GM21526 (cell line): ENCODE results near the gene WNT7B.

Source experiments
- ATAC-seq: cut with Tn5 transposase; IDR thresholded peaks from one replicate; pipeline ENCODE4 v1.9.1; 2021; ENCODE audit warnings: moderate library complexity; ENCODE audit not compliant: unreplicated experiment, low FRiP score

WNT7B gene

DNA sequence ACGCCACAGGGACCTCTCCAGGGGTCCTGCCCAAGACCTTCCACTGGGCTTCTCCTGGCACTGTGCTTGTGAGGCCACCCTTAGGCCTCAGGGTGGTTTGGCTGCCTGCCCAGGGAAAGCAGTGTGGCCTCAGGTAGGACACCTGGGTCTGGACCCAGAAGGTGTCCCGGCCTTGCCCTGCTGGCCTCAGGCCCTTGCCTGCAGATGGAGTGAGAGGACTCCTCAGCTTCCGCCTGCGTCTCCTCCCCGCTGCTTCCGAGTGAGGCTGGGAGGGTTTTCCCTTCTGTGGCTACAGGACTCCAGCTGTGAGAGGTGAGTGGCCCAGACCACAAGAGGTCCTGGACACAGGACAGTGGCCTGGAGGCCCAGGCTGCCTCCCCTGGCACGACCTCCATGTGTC lies 60.4 kb downstream of the WNT7B start:
- ATAC-seq: no peak

DNA sequence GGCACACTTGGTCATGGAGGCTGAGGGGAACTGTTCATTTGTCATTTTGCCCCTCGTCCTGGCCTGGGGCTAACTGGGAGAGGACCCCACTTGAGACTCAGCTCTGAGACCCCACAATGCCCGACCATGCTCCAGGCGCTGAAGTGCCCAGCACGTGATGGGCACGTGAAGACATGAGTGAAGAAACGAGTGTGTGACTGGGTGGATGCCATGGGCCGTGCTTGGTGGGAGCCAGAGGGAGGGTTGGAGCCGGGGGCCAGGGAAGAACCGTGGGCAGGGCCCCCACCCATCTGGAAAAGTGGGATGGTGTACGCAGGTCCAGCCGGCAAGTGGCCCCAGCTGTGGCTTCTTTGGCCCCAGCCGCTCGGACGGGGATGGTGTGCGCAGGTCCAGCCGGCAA lies 61.1 kb downstream of the WNT7B start:
- ATAC-seq: no peak

- no peak for ATAC-seq
Measured at GRCh38 chr22:45915151-45915550, 61.8 kb downstream of the WNT7B start.

DNA sequence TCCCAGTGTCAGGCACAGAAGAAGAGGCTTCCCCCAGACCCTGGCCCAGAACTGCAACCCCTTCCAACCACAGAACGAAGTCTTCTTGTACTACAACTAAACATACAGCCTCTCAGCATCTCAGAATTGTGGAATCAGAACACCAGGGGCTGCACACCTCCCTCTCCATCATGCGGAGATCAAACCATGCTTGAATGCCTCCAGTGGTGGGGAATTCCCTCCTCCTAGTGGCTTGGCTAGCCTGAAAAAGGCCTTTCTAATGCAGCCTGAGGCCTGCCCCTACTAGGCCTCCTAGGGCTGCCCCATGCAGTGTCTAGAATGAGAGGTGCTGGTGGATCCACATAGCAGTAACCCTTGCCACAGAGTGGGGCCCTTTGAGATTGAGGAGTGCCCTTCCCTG lies 62.7 kb downstream of the WNT7B start:
- ATAC-seq: no peak

DNA sequence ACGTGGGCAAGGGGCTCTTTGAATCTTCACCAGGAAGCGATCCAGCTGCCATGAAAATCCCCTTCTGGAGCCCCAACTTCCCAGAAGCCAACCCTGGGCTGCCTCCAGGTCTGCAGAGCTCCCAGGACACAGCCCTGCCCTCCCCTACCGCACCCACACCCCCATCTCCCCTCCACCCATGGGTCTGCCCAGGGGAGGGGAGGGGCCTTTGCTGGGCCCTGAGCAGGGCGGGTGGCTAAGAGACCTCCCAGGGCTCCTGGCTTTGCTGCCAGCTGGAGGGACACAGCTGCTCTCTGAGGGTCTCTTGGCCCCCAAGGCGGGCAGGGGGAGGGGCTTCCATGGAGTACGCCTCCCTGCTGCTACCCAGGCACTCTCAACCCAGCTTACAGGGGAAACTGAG lies 64.1 kb downstream of the WNT7B start:
- no peak for ATAC-seq

- no peak for ATAC-seq
Measured at GRCh38 chr22:45911601-45912271, 65.2 kb downstream of the WNT7B start.

GRCh38 chr22:45910928-45911467 lies 66.0 kb downstream of the WNT7B start:
- ATAC-seq: no peak

DNA sequence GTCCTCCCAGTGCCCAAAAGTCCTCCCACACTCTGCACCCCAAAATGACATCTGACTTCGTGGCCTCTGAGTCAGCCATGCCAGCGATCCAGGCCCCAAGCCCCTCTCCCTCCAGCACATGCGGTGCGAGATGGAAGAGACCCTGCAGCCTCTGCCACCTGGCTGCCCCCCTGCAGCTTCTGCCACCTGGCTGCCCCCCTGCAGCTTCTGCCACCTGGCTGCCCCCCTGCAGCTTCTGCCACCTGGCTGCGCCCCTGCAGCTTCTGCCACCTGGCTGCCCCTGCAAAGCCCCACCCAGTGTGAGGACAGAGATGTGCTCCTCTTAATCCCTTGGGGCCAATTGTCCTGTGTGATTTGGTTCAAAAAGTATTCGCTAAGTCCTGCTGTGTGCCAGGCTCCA lies 68.0 kb downstream of the WNT7B start:
- ATAC-seq: no peak

GRCh38 chr22:45907996-45908395 lies 69.0 kb downstream of the WNT7B start:
- ATAC-seq: no peak

- no peak for ATAC-seq
Measured at GRCh38 chr22:45907378-45907777, 69.6 kb downstream of the WNT7B start.

DNA sequence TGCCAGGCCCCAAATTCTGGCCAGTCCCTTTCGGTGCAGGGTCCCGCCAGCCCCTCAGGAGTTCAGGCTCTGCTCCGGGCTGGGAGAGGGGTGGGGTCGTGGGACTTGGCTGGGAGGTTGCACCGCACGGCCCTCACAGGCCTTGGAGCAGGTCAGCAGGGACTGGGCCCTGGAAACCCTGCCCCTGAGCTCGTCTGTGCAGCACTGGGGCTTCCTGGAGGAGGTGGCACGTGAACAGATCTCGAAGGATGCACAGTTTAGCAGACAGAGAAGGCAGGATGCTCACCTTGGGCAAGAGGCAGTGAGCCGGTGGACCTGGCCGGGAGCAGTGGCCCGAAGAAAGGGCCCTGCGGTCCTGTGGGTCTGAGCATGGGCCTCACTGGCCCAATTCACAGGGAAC lies 70.0 kb downstream of the WNT7B start:
- no peak for ATAC-seq

- no peak for ATAC-seq
Measured at GRCh38 chr22:45905924-45906865, 70.8 kb downstream of the WNT7B start.

DNA sequence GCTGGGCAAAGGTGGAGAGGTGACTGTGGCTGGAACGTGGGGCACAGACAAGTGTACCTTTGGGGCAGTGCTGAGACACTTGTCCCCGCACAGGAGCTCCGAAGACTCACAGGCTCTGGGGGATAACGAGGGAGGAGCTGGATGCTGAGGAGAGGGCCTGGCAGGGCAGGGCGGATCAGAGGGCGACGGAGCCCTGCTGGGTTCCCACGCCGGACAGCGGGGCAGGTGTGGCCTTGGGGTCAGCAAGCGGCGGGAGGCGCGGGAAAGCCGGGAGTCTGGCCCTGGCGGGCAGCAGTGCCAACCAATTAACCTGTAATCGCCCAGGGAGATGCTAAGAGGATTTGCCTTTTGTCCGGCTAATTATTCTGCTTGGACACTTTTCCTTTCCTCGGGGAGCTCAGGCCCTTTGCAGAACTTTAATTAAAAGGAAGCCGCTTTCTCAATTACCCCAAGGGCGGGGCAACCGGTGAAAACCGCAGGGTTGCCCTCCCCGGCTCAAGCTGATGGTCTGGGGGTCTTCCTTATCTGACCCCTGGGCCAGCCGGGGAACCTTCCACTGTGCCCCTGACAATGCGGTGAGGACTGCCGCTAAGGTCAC lies 71.5 kb downstream of the WNT7B start:
- no peak for ATAC-seq

DNA sequence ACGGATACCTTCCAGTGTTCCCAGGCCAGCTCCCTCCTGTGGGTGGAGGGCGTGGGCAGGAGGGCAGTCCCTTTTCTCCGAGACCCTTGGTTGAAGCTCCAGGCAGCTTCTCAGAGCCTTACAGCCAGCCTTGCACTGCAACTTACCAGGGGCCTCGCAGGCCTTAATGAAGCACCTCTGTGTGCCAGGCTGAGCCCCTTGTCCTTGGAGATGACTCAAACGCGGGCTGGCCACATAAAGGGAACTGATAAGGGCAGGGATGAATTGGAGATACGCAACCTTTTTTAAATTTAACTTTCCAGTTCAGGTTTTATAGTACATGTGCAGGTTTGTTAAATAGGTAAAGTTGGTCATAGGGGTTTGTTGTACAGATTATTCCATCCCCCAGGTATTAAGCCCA lies 72.7 kb downstream of the WNT7B start:
- ATAC-seq: no peak

DNA sequence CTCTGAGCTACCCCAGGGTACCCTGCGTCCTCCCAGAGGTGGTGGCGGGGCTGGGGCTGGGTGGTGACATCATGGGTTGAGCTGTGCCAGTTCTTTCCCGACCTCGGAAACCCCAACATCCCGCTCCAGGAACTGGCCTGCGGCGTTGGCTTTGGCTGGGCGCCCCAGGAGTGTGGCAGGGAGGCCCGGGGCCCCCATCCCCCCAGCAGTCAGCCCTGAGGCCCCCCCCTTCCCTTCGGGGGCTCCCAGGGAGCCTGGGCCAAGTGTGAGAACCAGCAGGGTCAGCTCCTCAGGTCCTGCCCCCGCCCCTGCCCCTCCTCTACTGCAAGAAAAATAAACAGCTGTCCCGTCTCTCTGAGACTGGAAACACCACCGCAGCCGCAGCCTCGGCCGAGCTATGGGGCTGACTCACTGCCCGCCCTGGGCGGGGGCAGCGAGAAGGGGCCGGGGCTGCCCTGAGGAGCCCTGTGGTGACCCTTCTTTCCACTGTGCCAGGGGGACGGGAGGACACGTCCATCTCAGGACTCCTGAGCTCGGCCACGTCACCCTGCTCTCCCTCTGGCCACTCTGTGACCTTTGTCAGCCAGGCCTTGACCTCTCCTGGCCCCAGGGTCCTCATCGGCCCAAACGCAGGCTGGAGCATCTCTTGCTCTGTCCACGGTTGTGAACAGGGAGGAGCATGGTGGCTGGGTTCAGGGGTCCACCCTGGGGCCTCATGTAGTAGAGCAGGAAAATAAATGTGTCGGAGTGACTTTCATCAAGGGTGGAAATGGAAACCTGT lies 73.4 kb downstream of the WNT7B start:
- ATAC-seq: no peak

- ATAC-seq: no peak
Measured at GRCh38 chr22:45897736-45898135, 79.2 kb downstream of the WNT7B start.

DNA sequence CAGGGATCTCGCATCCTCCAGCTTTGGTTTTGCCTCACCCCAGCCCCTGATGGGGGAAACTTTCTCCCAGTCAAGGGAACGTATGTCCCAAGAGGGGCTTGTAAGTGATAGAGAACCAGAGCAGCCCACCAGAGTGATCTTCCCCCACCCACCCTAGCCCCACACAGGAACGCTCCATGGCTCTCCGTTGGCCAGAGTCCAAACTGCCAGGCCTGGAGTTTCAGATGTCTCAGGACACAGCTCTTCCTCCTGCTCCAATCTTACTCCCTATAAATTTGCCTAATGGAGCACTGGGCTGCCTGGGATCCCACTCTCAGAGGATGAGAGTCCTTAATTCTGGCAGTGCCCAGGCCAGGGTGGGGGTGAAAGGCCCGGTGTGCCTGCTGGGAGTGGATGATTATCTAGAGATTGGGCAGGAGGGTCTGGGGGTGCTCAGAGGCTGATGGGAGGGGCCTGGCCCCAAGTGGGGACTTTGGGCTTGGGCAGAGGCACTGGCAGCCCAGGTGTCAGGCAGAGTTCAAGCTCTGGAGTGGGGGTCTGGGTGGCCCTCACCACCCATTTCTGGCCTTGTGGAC lies 79.9 kb downstream of the WNT7B start:
- ATAC-seq: no peak

DNA sequence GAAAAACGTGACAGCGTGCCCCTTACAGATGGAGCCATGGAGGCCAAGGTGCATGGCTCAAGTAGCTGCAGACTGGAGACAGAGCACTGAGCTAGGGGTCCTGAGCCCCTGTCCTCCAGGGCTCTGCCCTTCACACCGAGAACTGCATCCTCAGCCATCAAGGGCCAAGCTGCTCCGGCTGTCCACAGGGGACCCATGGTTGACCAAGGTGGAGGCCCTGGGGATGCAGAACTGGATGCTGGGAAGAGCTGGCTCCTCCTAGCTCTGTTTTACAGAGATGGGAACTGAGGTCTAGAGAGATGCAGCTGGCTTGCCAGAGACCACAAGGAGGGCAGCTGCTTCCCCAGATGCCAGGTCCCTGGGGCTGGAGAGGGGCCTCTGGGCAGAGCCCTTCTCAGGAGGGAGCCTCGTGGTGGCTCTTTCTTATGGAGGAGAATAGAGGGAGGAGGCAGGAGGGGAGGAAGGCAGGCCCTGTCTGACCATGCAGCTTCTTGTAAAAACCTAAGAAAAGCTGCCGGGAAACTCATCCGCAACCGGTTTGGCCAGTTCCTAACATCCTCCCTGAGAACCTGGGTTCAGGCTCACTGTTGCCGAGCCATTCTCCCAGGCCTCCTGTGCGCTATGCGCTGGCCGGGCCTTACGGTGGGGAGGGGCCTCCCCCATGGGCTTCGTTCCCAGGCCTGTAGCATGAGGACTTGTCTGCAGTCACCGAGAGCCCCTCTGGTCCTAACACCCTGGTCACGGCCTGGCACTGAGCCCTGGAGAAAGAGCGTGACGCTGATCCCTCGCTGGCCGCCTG lies 80.6 kb downstream of the WNT7B start:
- ATAC-seq: no peak

- no peak for ATAC-seq
Measured at GRCh38 chr22:45895436-45896152, 81.4 kb downstream of the WNT7B start.
